Effector memory CD8-positive, alpha-beta T cell (primary cell): ENCODE data around the gene NQO2.
A peak's percentile ranks its signal among the peaks of the same experiment; 100 is the strongest.
"Not testable (repeated sequence)": the region's sequence is repeated elsewhere in the genome, so short reads cannot be mapped to it uniquely, and the experiment has no call there.

ENCODE experiments used
- ATAC-seq: fragments of 150-1000 bp; cut with Tn5 transposase; replicated peaks from 2 replicates; pipeline ENCODE4 v1.10.0; 2021; ENCODE audit warnings: mild to moderate bottlenecking, moderate library complexity
- DNase-seq, 3 experiments: peaks; one replicate each; pipeline ENCODE4 v3.0.0; 2021
- H3K27ac Mint-ChIP-seq, 2 donors: one replicate each; pipeline ENCODE4 v1.8.0; 2022; ENCODE audit warnings: mild to moderate bottlenecking in 2 of 2, mixed read lengths in 2 of 2, moderate library complexity in 2 of 2
- H3K27me3 Mint-ChIP-seq, 2 donors: one replicate each; pipeline ENCODE4 v1.8.0; 2022; ENCODE audit warnings: mixed read lengths in 2 of 2
- H3K36me3 Mint-ChIP-seq: one replicate; pipeline ENCODE4 v1.8.0; 2022; ENCODE audit warnings: mild to moderate bottlenecking, moderate library complexity, mixed read lengths; ENCODE audit not compliant: insufficient read depth
- H3K4me1 Mint-ChIP-seq, 2 donors: one replicate each; pipeline ENCODE4 v1.8.0; 2022; ENCODE audit warnings: low read depth in 2 of 2, mixed read lengths in 2 of 2
- H3K4me3 Mint-ChIP-seq, 2 donors: one replicate each; pipeline ENCODE4 v1.8.0; 2022; ENCODE audit warnings: mild to moderate bottlenecking in 2 of 2, mixed read lengths in 2 of 2, moderate library complexity in 2 of 2
- H3K9me3 Mint-ChIP-seq, 2 donors: one replicate each; pipeline ENCODE4 v1.8.0; 2022; ENCODE audit warnings: mixed read lengths in 2 of 2

NQO2 gene

GRCh38 chr6:3003226-3003625, 3.5 kb downstream of the NQO2 start:
- DNase-seq, ATAC-seq, H3K4me3 Mint-ChIP-seq, H3K27me3 Mint-ChIP-seq, H3K9me3 Mint-ChIP-seq: not testable (repeated sequence)
- peaks cover 31% of the 10 kb centered on the region for H3K36me3 Mint-ChIP-seq
- peak overlapping the region in 1 of 2 donors; percentile 59 for H3K27ac Mint-ChIP-seq
- H3K4me1 Mint-ChIP-seq: peaks cover 17 to 20% of the 10 kb centered on the region in 2 donors

- peaks cover 36% of the 10 kb centered on the region for H3K36me3 Mint-ChIP-seq
- DNase-seq (no peak), ATAC-seq (no peak)
- no peaks in the 10 kb centered on the region for H3K9me3 Mint-ChIP-seq
- H3K27ac Mint-ChIP-seq: no peak overlapping the region
- no peak overlapping the region for H3K4me3 Mint-ChIP-seq
- H3K27me3 Mint-ChIP-seq: no peaks in the 10 kb centered on the region
- H3K4me1 Mint-ChIP-seq: peaks cover 14 to 17% of the 10 kb centered on the region in 2 donors
These were observed 5.4 kb downstream of the NQO2 start for GRCh38 chr6:3005077-3005476.

GRCh38 chr6:3005874-3006273, 6.2 kb downstream of the NQO2 start:
- DNase-seq: no peak
- Mint-ChIP-seq H3K4me1 (peaks cover 12 to 17% of the 10 kb centered on the region in 2 donors), H3K4me3 (no peak overlapping the region), H3K9me3 (peaks cover 0 to 1% of the 10 kb centered on the region in 2 donors), H3K27me3 (no peaks in the 10 kb centered on the region), H3K27ac (no peak overlapping the region), H3K36me3 (peaks cover 41% of the 10 kb centered on the region)
- no peak for ATAC-seq

- Mint-ChIP-seq H3K27ac (peak overlapping the region in 1 of 2 donors; percentile 41), H3K27me3 (no peaks in the 10 kb centered on the region), H3K4me3 (no peak overlapping the region), H3K9me3 (peaks cover 0 to 1% of the 10 kb centered on the region in 2 donors), H3K4me1 (peaks cover 12% of the 10 kb centered on the region in 2 donors), H3K36me3 (peaks cover 41% of the 10 kb centered on the region)
- DNase-seq (no peak), ATAC-seq (no peak)
These were observed 6.8 kb downstream of the NQO2 start for GRCh38 chr6:3006476-3006875.

GRCh38 chr6:3007571-3007970, 7.9 kb downstream of the NQO2 start:
- Mint-ChIP-seq H3K4me1 (peaks cover 3 to 7% of the 10 kb centered on the region in 2 donors), H3K27ac (no peak overlapping the region), H3K36me3 (peaks cover 36% of the 10 kb centered on the region), H3K9me3 (peaks cover 0 to 1% of the 10 kb centered on the region in 2 donors), H3K27me3 (no peaks in the 10 kb centered on the region), H3K4me3 (no peak overlapping the region)
- DNase-seq (no peak), ATAC-seq (no peak)

GRCh38 chr6:3008712-3009265, 9.1 kb downstream of the NQO2 start:
- not testable (repeated sequence) for H3K4me1 Mint-ChIP-seq
- peaks cover 34% of the 10 kb centered on the region for H3K36me3 Mint-ChIP-seq
- H3K27ac Mint-ChIP-seq: peak overlapping the region in 1 of 2 donors; percentile 58

GRCh38 chr6:3009930-3010329, 10.2 kb downstream of the NQO2 start:
- no peak overlapping the region for H3K27ac Mint-ChIP-seq
- no peak for DNase-seq
- peaks cover 29% of the 10 kb centered on the region for H3K36me3 Mint-ChIP-seq
- H3K9me3 Mint-ChIP-seq: peaks cover 0 to 1% of the 10 kb centered on the region in 2 donors
- ATAC-seq: no peak
- no peak overlapping the region for H3K4me3 Mint-ChIP-seq
- H3K27me3 Mint-ChIP-seq: no peaks in the 10 kb centered on the region
- peaks cover 0 to 10% of the 10 kb centered on the region in 2 donors for H3K4me1 Mint-ChIP-seq

More at GRCh38 chr6:3008712-3009265, 9.1 kb downstream of the NQO2 start:
- not testable (repeated sequence) for H3K4me3 Mint-ChIP-seq, H3K27me3 Mint-ChIP-seq, H3K9me3 Mint-ChIP-seq, ATAC-seq, DNase-seq

- Mint-ChIP-seq H3K27ac (no peak overlapping the region), H3K36me3 (peaks cover 36% of the 10 kb centered on the region), H3K4me3 (no peak overlapping the region), H3K4me1 (peaks cover 0 to 9% of the 10 kb centered on the region in 2 donors), H3K9me3 (peaks cover 0 to 1% of the 10 kb centered on the region in 2 donors), H3K27me3 (no peaks in the 10 kb centered on the region)
- DNase-seq (no peak), ATAC-seq (no peak)
These were observed 11.5 kb downstream of the NQO2 start for GRCh38 chr6:3011158-3011557.

- Mint-ChIP-seq H3K4me1 (peaks cover 0 to 9% of the 10 kb centered on the region in 2 donors), H3K27ac (no peak overlapping the region), H3K27me3 (no peaks in the 10 kb centered on the region), H3K4me3 (no peak overlapping the region), H3K9me3 (peaks cover 0 to 1% of the 10 kb centered on the region in 2 donors), H3K36me3 (peaks cover 37% of the 10 kb centered on the region)
- ATAC-seq (no peak), DNase-seq (no peak)
These were observed 11.9 kb downstream of the NQO2 start for GRCh38 chr6:3011592-3011991.

GRCh38 chr6:3013486-3013885, 13.8 kb downstream of the NQO2 start:
- Mint-ChIP-seq H3K36me3 (peaks cover 30% of the 10 kb centered on the region), H3K4me3 (peak overlapping the region in 1 of 2 donors; percentile 49), H3K27ac (peak overlapping the region in 1 of 2 donors; percentile 55), H3K4me1 (peaks cover 0 to 9% of the 10 kb centered on the region in 2 donors), H3K27me3 (no peaks in the 10 kb centered on the region), H3K9me3 (peaks cover 0 to 1% of the 10 kb centered on the region in 2 donors)
- DNase-seq (no peak), ATAC-seq (no peak)

- ATAC-seq (no peak), DNase-seq (no peak)
- peaks cover 25% of the 10 kb centered on the region for H3K36me3 Mint-ChIP-seq
- peak overlapping the region; percentile 55 to 67 for H3K27ac Mint-ChIP-seq
- no peak overlapping the region for H3K4me3 Mint-ChIP-seq
- H3K4me1 Mint-ChIP-seq: peaks cover 0 to 9% of the 10 kb centered on the region in 2 donors
- no peaks in the 10 kb centered on the region for H3K27me3 Mint-ChIP-seq
- H3K9me3 Mint-ChIP-seq: peaks cover 0 to 1% of the 10 kb centered on the region in 2 donors
These were observed 14.4 kb downstream of the NQO2 start for GRCh38 chr6:3013901-3014674.

- peaks cover 25% of the 10 kb centered on the region for H3K36me3 Mint-ChIP-seq
- peak overlapping the region; percentile 55 to 67 for H3K27ac Mint-ChIP-seq
- DNase-seq (no peak), ATAC-seq (no peak)
- H3K4me3 Mint-ChIP-seq: no peak overlapping the region
- peaks cover 0 to 14% of the 10 kb centered on the region in 2 donors for H3K4me1 Mint-ChIP-seq
- peaks cover 0 to 1% of the 10 kb centered on the region in 2 donors for H3K9me3 Mint-ChIP-seq
- H3K27me3 Mint-ChIP-seq: no peaks in the 10 kb centered on the region
These were observed 15.0 kb downstream of the NQO2 start for GRCh38 chr6:3014675-3015066.

GRCh38 chr6:3015144-3015543, 15.4 kb downstream of the NQO2 start:
- H3K27me3 Mint-ChIP-seq: no peaks in the 10 kb centered on the region
- H3K27ac Mint-ChIP-seq: no peak overlapping the region
- peaks cover 0 to under 1% of the 10 kb centered on the region in 2 donors for H3K9me3 Mint-ChIP-seq
- DNase-seq: no peak
- H3K4me1 Mint-ChIP-seq: peaks cover 0 to 17% of the 10 kb centered on the region in 2 donors
- peaks cover 21% of the 10 kb centered on the region for H3K36me3 Mint-ChIP-seq
- ATAC-seq: no peak
- no peak overlapping the region for H3K4me3 Mint-ChIP-seq
